K562 (cell line): ENCODE data around the gene CEP20. TPM values are rescaled to one million over a fixed set of nuclear protein-coding genes. Genes with fewer than 3 reads are reported as not detected.
A peak's percentile ranks its signal among the peaks of the same experiment; 100 is the strongest.

ENCODE experiments used
- ATAC-seq: fragments of 200-7000 bp; cut with Tn5 transposase; 3 replicates; pipeline ENCODE4 v1.9.1; 2020; ENCODE audit warnings: moderate library complexity
- BruUV-seq: library from RNA; stranded (reverse); fragments of 400-500 nt; replicated peaks from 2 replicates; lab custom pipeline; 2021; lab: Mats Ljungman, UMichigan
- CTCF ChIA-PET: fragments of 300-600 bp; formaldehyde crosslinking; extraction: SDS; loops from one replicate; lab custom pipeline; 2021; ENCODE audit warnings: low intra/inter-chr PET ratio; lab: Yijun Ruan, JAX
- POLR2A ChIA-PET: fragments of 300-600, 350-650 bp; sonication (Branson Sonifier 250); formaldehyde crosslinking; extraction: SDS; loops from one replicate; lab custom pipeline; 2021; ENCODE audit warnings: antibody characterized with exemption, inconsistent platforms; lab: Yijun Ruan, JAX
- DNase-seq, 4 experiments: peaks; one replicate each; pipeline versions ENCODE4 v3.0.0 to v3.0.0-alpha.2; 2011 to 2018; ENCODE audit warnings: low spot score in 3 of 4, mixed read lengths in 3 of 4; ENCODE audit errors: extremely low read depth in 1 of 4
- FAIRE-seq: peaks from 2 replicates; lab custom pipeline; 2011; peaks lifted over from hg19 to GRCh38; lab: Jason Lieb, UNC
- H2AFZ ChIP-seq: 2 replicates; pipeline ENCODE4 v1.6.0; 2011; ENCODE audit warnings: low read depth, low read length, control low read depth, inconsistent platforms
- H3K27ac ChIP-seq: fragments of 200-600 bp; 3 replicates; pipeline ENCODE4 v1.8.0; 2011; ENCODE audit warnings: low read depth, mild to moderate bottlenecking, control low read depth, inconsistent platforms, low read length, moderate library complexity, mixed read lengths; ENCODE audit errors: extremely low read depth
- H3K27me3 ChIP-seq, 2 experiments: fragments of 300-600 bp in 1 of 2; 2 replicates in 1 of 2; 3 replicates in 1 of 2; pipeline versions ENCODE4 v1.6.0 to v1.8.0; 2011; ENCODE audit warnings: inconsistent platforms in 2 of 2, low read length in 2 of 2, mild to moderate bottlenecking in 1 of 2, mixed read lengths in 1 of 2, moderate library complexity in 1 of 2; ENCODE audit not compliant: control insufficient read depth in 2 of 2, insufficient read depth in 2 of 2
- H3K36me3 ChIP-seq: fragments of 300-600 bp; 3 replicates; pipeline ENCODE4 v1.8.0; 2011; ENCODE audit warnings: mild to moderate bottlenecking, low read length, inconsistent platforms; ENCODE audit not compliant: control insufficient read depth, insufficient read depth
- H3K4me1 ChIP-seq, 2 experiments: fragments of 200-600 bp in 1 of 2; replicated peaks in 1 of 2; 2 replicates in 1 of 2; 3 replicates in 1 of 2; pipeline versions ENCODE4 v1.5.1 to v1.8.0; 2011; ENCODE audit warnings: inconsistent platforms in 2 of 2, low read length in 2 of 2, mild to moderate bottlenecking in 1 of 2, mixed read lengths in 1 of 2, moderate library complexity in 1 of 2; ENCODE audit not compliant: control insufficient read depth in 2 of 2, insufficient read depth in 2 of 2
- H3K4me2 ChIP-seq: 2 replicates; pipeline ENCODE4 v1.6.1; 2011; ENCODE audit warnings: low read length, control low read depth, inconsistent platforms, mixed read lengths; ENCODE audit not compliant: insufficient read depth
- H3K4me3 ChIP-seq: fragments of 200-600 bp; sonication (generic), shearing (Covaris generic); 2 replicates; pipeline ENCODE4 v1.5.1; 2016; ENCODE audit warnings: control low read depth, inconsistent platforms
- H3K79me2 ChIP-seq: fragments of 200-600 bp; 3 replicates; pipeline ENCODE4 v1.8.0; 2011; ENCODE audit warnings: low read length, inconsistent platforms; ENCODE audit not compliant: control insufficient read depth, insufficient read depth
- H3K9ac ChIP-seq, 2 experiments: 2 replicates each; pipeline versions ENCODE4 v1.6.0 to v1.6.1; 2011; ENCODE audit warnings: low read depth in 2 of 2, low read length in 2 of 2, control low read depth in 1 of 2, inconsistent platforms in 1 of 2, mild to moderate bottlenecking in 1 of 2, mixed read lengths in 1 of 2; ENCODE audit not compliant: insufficient read depth in 1 of 2
- H3K9me1 ChIP-seq: one replicate; pipeline ENCODE4 v1.6.0; 2011; ENCODE audit warnings: inconsistent platforms, mild to moderate bottlenecking, low read length, moderate library complexity; ENCODE audit not compliant: control insufficient read depth, insufficient read depth
- H3K9me3 ChIP-seq: replicated peaks from 2 replicates; pipeline ENCODE4 v1.5.1; 2011; ENCODE audit warnings: low read depth, low read length, inconsistent platforms; ENCODE audit not compliant: control insufficient read depth, insufficient read depth
- H4K20me1 ChIP-seq: replicated peaks from 2 replicates; pipeline ENCODE4 v1.6.1; 2011; ENCODE audit warnings: low read length, inconsistent platforms, mixed read lengths; ENCODE audit not compliant: control insufficient read depth, insufficient read depth
- CBX3 ChIP-seq, 2 experiments: IDR thresholded peaks; 1 replicate in 1 of 2; 2 replicates in 1 of 2; pipeline ENCODE4 v1.6.1; 2012; ENCODE audit warnings: inconsistent platforms in 2 of 2, low read length in 2 of 2, borderline replicate concordance in 1 of 2, control low read depth in 1 of 2
- CEBPB ChIP-seq: fragments of 450-650 bp; IDR thresholded peaks from 2 replicates; pipeline ENCODE4 v1.6.1; 2016; ENCODE audit warnings: missing genetic modification characterization, missing compliant biosample characterization
- CTBP1 ChIP-seq: fragments of 450-650 bp; IDR thresholded peaks from 2 replicates; pipeline ENCODE4 v1.6.1; 2016; ENCODE audit warnings: borderline replicate concordance
- FOSL1 ChIP-seq: fragments of 200-800 bp; sonication (Bioruptor generic); conservative IDR thresholded peaks from 2 replicates; pipeline ENCODE4 v1.6.1; 2016; ENCODE audit warnings: missing genetic modification characterization, missing compliant biosample characterization
- FOXJ3 ChIP-seq: sonication (generic); formaldehyde crosslinking; IDR thresholded peaks from 2 replicates; pipeline ENCODE4 v1.4.0; 2020; ENCODE audit warnings: mild to moderate bottlenecking, missing genetic modification reagents
- HDGF ChIP-seq: fragments of 450-650 bp; IDR thresholded peaks from 2 replicates; pipeline ENCODE4 v1.6.1; 2016
- HMG20A ChIP-seq: fragments of 450-650 bp; formaldehyde crosslinking; conservative IDR thresholded peaks from 2 replicates; pipeline ENCODE4 v1.4.0; 2020; ENCODE audit warnings: mild to moderate bottlenecking, mixed read lengths
- MAFG ChIP-seq: fragments of 450-650 bp; conservative IDR thresholded peaks from 2 replicates; pipeline ENCODE4 v1.6.1; 2016; ENCODE audit warnings: missing genetic modification characterization, missing compliant biosample characterization
- NFE2 ChIP-seq: IDR thresholded peaks from 2 replicates; pipeline ENCODE4 v1.6.1; 2014; ENCODE audit warnings: antibody characterized with exemption, low read depth
- NRF1 ChIP-seq, 2 experiments: fragments of 450-650 bp; IDR thresholded peaks in 1 of 2; conservative IDR thresholded peaks in 1 of 2; 2 replicates each; pipeline ENCODE4 v1.6.1; 2014; ENCODE audit warnings: mild to moderate bottlenecking in 2 of 2
- POLR3A ChIP-seq: IDR thresholded peaks from 2 replicates; pipeline ENCODE4 v1.6.1; 2011; ENCODE audit warnings: borderline replicate concordance, mild to moderate bottlenecking, moderate library complexity; ENCODE audit not compliant: insufficient read length, insufficient read depth; ENCODE audit errors: extremely low read depth
- SETDB1 ChIP-seq: IDR thresholded peaks from one replicate; pipeline ENCODE4 v1.6.1; 2012; ENCODE audit warnings: low read length, control low read depth, inconsistent platforms
- SMARCA4 ChIP-seq: fragments of 450-650 bp; IDR thresholded peaks from 2 replicates; pipeline ENCODE4 v1.6.1; 2016
- SMARCE1 ChIP-seq: fragments of 450-650 bp; IDR thresholded peaks from 2 replicates; pipeline ENCODE4 v1.7.1; 2016; ENCODE audit warnings: mild to moderate bottlenecking
- SPI1 ChIP-seq: IDR thresholded peaks from 2 replicates; pipeline ENCODE4 v1.6.1; 2011; ENCODE audit warnings: low read depth, low read length, control low read depth, borderline replicate concordance
- TSC22D4 ChIP-seq: fragments of 450-650 bp; IDR thresholded peaks from 2 replicates; pipeline ENCODE4 v1.6.1; 2016; ENCODE audit warnings: missing genetic modification characterization, missing biosample characterization, control low read depth
- ZEB2 ChIP-seq: fragments of 450-650 bp; IDR thresholded peaks from 2 replicates; pipeline ENCODE4 v1.6.1; 2016
- ZFP1 ChIP-seq: fragments of 450-650 bp; formaldehyde crosslinking; IDR thresholded peaks from 2 replicates; pipeline ENCODE4 v1.4.0; 2020; ENCODE audit warnings: mild to moderate bottlenecking, mixed read lengths
- ZFX ChIP-seq: sonication (generic); formaldehyde crosslinking; IDR thresholded peaks from 2 replicates; pipeline ENCODE4 v1.8.0; 2022; ENCODE audit warnings: mild to moderate bottlenecking, missing genetic modification reagents, moderate library complexity
- ZNF274 ChIP-seq: IDR thresholded peaks from 2 replicates; pipeline ENCODE4 v1.6.1; 2011; ENCODE audit warnings: low read depth, mild to moderate bottlenecking, low read length, moderate library complexity, borderline replicate concordance
- ZNF57 ChIP-seq: fragments of 450-650 bp; formaldehyde crosslinking; IDR thresholded peaks from 2 replicates; pipeline ENCODE4 v1.4.0; 2020; ENCODE audit warnings: mild to moderate bottlenecking, moderate library complexity
- WGBS: fragments of 100-300 bp; shearing (Covaris generic); methylation state at CpG from one replicate; pipeline ENCODE4 v1.1.6; 2016; ENCODE audit warnings: low coverage, mixed read lengths; ENCODE audit not compliant: insufficient coverage; ENCODE audit errors: missing lambda C conversion rate; 5-methylcytosine and 5-hydroxymethylcytosine counted together
- in situ Hi-C: fragments of 300-500 bp; cut with MboI; formaldehyde crosslinking; loops from 4 replicates; pipeline ENCODE4 v1.15.0; 2018; ENCODE audit warnings: inconsistent platforms, mixed read lengths
- intact Hi-C: fragments of 100-400 bp; cut with micrococcal nuclease; formaldehyde crosslinking; loops from 2 replicates; pipeline ENCODE4 v1.14.2; 2022
- polyA plus RNA-seq, 8 experiments: library from polyadenylated mRNA; depleted of rRNA in 4 of 8; stranded (reverse) in 5 of 8; unstranded in 3 of 8; fragments of >200 nt; fragmentation: Nextera tagmentation in 2 of 8; fragmentation: Illumina TruSeq in 1 of 8; extraction: Ambion mirVana in 2 of 8; extraction: Trizol in 1 of 8; gene quantifications; 2 replicates each; pipeline versions ENCODE4 v1.2.1 to v1.2.3, GENCODE V29; 2011 to 2014; ENCODE audit warnings: inconsistent platforms in 1 of 8, missing spikeins in 1 of 8
- total RNA-seq, 7 experiments: library from RNA; depleted of rRNA in 6 of 7; stranded (reverse); fragments of >200 nt in 6 of 7; fragmentation: Illumina TruSeq in 2 of 7; extraction: Trizol in 2 of 7; gene quantifications; 2 replicates each; pipeline versions ENCODE4 v1.2.1 to v1.2.3, GENCODE V29; 2011 to 2021; ENCODE audit warnings: low replicate concordance in 1 of 7
- TF ChIP-seq, protein P1 (sequence below): sonication (generic); formaldehyde crosslinking; IDR thresholded peaks from 2 replicates; pipeline ENCODE4 v1.8.1; 2022; ENCODE audit warnings: missing genetic modification reagents

CEP20 gene
- total and polyA plus RNA-seq, 9 of the 15 experiments (the other 6 are each of a cell fraction or from before 2014, with no cell fraction given), result 41.3 to 150 (median 104) TPM

DNA sequence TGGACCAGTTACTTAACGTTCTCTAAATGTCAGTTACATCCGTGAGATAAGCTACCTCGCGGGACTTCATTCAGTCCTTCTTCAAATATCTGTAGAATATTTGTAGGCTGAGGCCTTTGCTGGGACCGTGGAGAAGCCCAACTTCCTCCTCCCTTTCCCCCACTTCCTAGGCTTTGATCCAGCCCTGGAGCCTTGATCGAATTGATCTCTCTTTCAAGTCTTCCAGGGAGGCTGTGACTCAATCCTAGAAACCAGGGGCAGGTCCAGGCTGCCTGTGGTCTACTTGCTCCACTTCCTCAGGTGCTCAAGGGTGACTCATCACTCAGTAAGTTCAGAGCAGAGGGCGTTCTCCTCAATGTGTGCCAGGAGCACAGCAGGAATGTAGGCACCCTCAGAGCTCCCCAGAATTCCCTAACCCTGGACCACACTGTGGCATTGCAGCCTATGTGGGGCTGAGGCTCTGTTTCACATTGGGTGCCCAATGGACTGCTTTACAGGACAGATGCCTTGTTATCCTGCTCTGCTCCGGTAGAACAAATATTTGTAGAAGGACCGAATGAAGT, 11.2 kb upstream of the CEP20 start:
- no TSS peak for BruUV-seq
- H3K4me2 ChIP-seq, result peak overlapping the region; percentile 14; the same call in 1 of the 2 replicates
- in situ Hi-C loops (no loop called here), intact Hi-C loops (no loop called here)
- H3K79me2 ChIP-seq, result no peaks in the 10 kb centered on the region
- DNase-seq (peak; percentile 61 to 75 (median 62)), ATAC-seq (peak; percentile 89), FAIRE-seq (peak; percentile 85)
- H3K4me3 ChIP-seq, result no peak overlapping the region
- no peaks in the 10 kb centered on the region for H3K9me1 ChIP-seq
- ChIA-PET CTCF (no interaction called here), POLR2A (interaction anchor here (1.4 to 4.4 kb wide), 2 partner anchors 11 to 14 kb away, joined by 3 to 16 read pairs; partner anchors contain the start of gene CEP20)
- H3K27ac ChIP-seq, result peak overlapping the region; percentile 8; the same call in 1 of the 3 replicates
- no peaks in the 10 kb centered on the region for H3K36me3 ChIP-seq
- no peaks in the 10 kb centered on the region for H4K20me1 ChIP-seq
- H3K27me3 ChIP-seq, result no peaks in the 10 kb centered on the region
- H3K9ac ChIP-seq, result peak overlapping the region in 1 of 2 experiments; percentile 63; a peak in 1 of 4 replicates
- no peaks in the 10 kb centered on the region for H3K9me3 ChIP-seq
- peak overlapping the region; percentile 67 for H2AFZ ChIP-seq
- H3K4me1 ChIP-seq, result peaks cover 16 to 26% of the 10 kb centered on the region in 2 experiments
- 15% methylated on average over 9 of the region's 9 CpGs for WGBS
- TF ChIP-seq POLR3A (no peak), ZNF57 (no peak), SMARCE1 (peak; percentile 81), NRF1 (conservative IDR thresholded peaks at IDR 0.05 in 1 of 2, IDR thresholded peaks at IDR 0.05 in 1 of 2) (peak in 1 of 2 experiments; percentile 41; a peak in 1 of 4 replicates), NFE2 (peak; percentile 77), CBX3 (IDR thresholded peaks at IDR 0.05; ENCODE audit: borderline replicate concordance in 1 of 2, low read length in 2 of 2) (no peak), HDGF (no peak), FOXJ3 (CRISPR knock-in tag) (no peak), HMG20A (CRISPR knock-in tag) (no peak), ZFX (CRISPR knock-in tag) (peak; percentile 36; the same call in 1 of the 2 replicates), ZNF274 (no peak), SMARCA4 (peak; percentile 69), MAFG (tag) (0 out of 2 replicates have a peak, but pooled peaks have one; percentile 6), CTBP1 (peak; percentile 85), SETDB1 (no peak), ZFP1 (CRISPR knock-in tag) (no peak), SPI1 (peak; percentile 84; the same call in 1 of the 2 replicates), FOSL1 (tag) (peak; percentile 91), TSC22D4 (tag) (no peak), CEBPB (tag) (peak; percentile 33; the same call in 1 of the 2 replicates), ZEB2 (peak; percentile 81)
- TF ChIP-seq, protein P1, sequence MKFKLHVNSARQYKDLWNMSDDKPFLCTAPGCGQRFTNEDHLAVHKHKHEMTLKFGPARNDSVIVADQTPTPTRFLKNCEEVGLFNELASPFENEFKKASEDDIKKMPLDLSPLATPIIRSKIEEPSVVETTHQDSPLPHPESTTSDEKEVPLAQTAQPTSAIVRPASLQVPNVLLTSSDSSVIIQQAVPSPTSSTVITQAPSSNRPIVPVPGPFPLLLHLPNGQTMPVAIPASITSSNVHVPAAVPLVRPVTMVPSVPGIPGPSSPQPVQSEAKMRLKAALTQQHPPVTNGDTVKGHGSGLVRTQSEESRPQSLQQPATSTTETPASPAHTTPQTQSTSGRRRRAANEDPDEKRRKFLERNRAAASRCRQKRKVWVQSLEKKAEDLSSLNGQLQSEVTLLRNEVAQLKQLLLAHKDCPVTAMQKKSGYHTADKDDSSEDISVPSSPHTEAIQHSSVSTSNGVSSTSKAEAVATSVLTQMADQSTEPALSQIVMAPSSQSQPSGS (CRISPR knock-in tag), result no peak
